Suprapubic skin (tissue), 4 donors: ENCODE measurements around the gene MRPL54. TPM values are rescaled to one million over a fixed set of nuclear protein-coding genes. Genes with fewer than 3 reads are reported as not detected.
A peak's percentile ranks its signal among the peaks of the same experiment; 100 is the strongest.

Experiments used
- DNase-seq, 2 donors: peaks; one replicate each; pipeline ENCODE4 v3.0.0-alpha.2; 2019; ENCODE audit warnings: low spot score in 2 of 2
- H3K27ac ChIP-seq: fragments of 200-600 bp; sonication (generic); one replicate; pipeline ENCODE4 v1.5.1; 2019
- H3K27me3 ChIP-seq: fragments of 200-600 bp; sonication (generic); one replicate; pipeline ENCODE4 v1.5.1; 2019
- H3K36me3 ChIP-seq: fragments of 200-600 bp; sonication (generic); one replicate; pipeline ENCODE4 v1.5.1; 2019
- H3K4me1 ChIP-seq: fragments of 200-600 bp; sonication (generic); one replicate; pipeline ENCODE4 v1.5.1; 2019
- H3K4me3 ChIP-seq: fragments of 200-600 bp; sonication (generic); one replicate; pipeline ENCODE4 v1.5.1; 2019; ENCODE audit warnings: mild to moderate bottlenecking
- H3K9me3 ChIP-seq: fragments of 200-600 bp; sonication (generic); one replicate; pipeline ENCODE4 v1.5.1; 2019
- EP300 ChIP-seq: sonication (generic); formaldehyde crosslinking; IDR thresholded peaks from one replicate; pipeline ENCODE4 v1.6.1; 2017; ENCODE audit warnings: antibody characterized with exemption
- POLR2A ChIP-seq, 2 donors: fragments of 450-650 bp; IDR thresholded peaks; one replicate each; pipeline ENCODE4 v1.6.1; 2017; ENCODE audit warnings: antibody characterized with exemption in 2 of 2, mild to moderate bottlenecking in 2 of 2, moderate library complexity in 2 of 2
- POLR2AphosphoS5 ChIP-seq, 3 donors: sonication (generic); formaldehyde crosslinking; IDR thresholded peaks; one replicate each; pipeline ENCODE4 v1.6.1; 2017; ENCODE audit warnings: antibody characterized with exemption in 3 of 3
- WGBS: methylation state at CpG from one replicate; pipeline ENCODE4 v1.1.5; 2018; 5-methylcytosine and 5-hydroxymethylcytosine counted together
- total RNA-seq, 4 donors: library from RNA; depleted of rRNA; stranded (reverse); fragments of >200 nt; gene quantifications; one replicate each; pipeline ENCODE4 v1.1.0, GENCODE V29; 2016
- TF ChIP-seq, protein P1 (sequence below), 2 donors: fragments of 200-600 bp in 1 of 2; fragments of 450-650 bp in 1 of 2; sonication (generic) in 1 of 2; IDR thresholded peaks; one replicate each; pipeline ENCODE4 v1.5.1; 2016 to 2019; ENCODE audit warnings: antibody characterized with exemption in 2 of 2, mild to moderate bottlenecking in 1 of 2, moderate library complexity in 1 of 2

Gene MRPL54
- total RNA-seq, 4 donors from 2014 or later = 41.5 to 92.6 (median 63.7) TPM

DNA sequence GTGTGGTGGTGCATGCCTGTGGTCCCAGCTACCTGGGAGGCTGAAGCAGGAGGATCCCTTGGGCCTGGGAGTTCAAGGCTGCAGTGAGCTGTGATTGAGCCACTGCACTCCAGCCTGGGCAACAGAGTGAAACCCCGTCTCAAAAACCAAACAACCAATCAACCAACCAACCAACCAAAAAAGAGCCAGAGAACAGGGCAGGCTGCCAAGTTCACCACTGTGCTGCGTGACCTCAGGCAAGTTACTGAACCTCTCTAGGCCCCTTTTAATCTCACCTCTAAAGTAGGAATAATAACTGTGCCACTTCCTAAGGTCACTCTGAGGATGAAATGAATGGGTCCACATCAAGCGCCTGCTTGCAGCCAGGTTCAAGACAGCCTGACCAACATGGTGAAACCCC lies 37.4 kb upstream of the MRPL54 start:
- Histone ChIP-seq H3K9me3 (no peaks in the 10 kb centered on the region), H3K4me3 (no peak overlapping the region), H3K27me3 (peaks cover 56% of the 10 kb centered on the region), H3K4me1 (peaks cover 23% of the 10 kb centered on the region), H3K36me3 (no peaks in the 10 kb centered on the region), H3K27ac (no peak overlapping the region)
- no peak for TF ChIP-seq EP300
- TF ChIP-seq POLR2AphosphoS5 (IDR thresholded peaks at IDR 0.05) = no peak
- TF ChIP-seq POLR2A (IDR thresholded peaks at IDR 0.05) = no peak
- TF ChIP-seq, protein P1, sequence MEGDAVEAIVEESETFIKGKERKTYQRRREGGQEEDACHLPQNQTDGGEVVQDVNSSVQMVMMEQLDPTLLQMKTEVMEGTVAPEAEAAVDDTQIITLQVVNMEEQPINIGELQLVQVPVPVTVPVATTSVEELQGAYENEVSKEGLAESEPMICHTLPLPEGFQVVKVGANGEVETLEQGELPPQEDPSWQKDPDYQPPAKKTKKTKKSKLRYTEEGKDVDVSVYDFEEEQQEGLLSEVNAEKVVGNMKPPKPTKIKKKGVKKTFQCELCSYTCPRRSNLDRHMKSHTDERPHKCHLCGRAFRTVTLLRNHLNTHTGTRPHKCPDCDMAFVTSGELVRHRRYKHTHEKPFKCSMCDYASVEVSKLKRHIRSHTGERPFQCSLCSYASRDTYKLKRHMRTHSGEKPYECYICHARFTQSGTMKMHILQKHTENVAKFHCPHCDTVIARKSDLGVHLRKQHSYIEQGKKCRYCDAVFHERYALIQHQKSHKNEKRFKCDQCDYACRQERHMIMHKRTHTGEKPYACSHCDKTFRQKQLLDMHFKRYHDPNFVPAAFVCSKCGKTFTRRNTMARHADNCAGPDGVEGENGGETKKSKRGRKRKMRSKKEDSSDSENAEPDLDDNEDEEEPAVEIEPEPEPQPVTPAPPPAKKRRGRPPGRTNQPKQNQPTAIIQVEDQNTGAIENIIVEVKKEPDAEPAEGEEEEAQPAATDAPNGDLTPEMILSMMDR (IDR thresholded peaks at IDR 0.05) = no peak
- DNase-seq = no peak
- 53% methylated on average over 2 of the region's 3 CpGs for WGBS

DNA sequence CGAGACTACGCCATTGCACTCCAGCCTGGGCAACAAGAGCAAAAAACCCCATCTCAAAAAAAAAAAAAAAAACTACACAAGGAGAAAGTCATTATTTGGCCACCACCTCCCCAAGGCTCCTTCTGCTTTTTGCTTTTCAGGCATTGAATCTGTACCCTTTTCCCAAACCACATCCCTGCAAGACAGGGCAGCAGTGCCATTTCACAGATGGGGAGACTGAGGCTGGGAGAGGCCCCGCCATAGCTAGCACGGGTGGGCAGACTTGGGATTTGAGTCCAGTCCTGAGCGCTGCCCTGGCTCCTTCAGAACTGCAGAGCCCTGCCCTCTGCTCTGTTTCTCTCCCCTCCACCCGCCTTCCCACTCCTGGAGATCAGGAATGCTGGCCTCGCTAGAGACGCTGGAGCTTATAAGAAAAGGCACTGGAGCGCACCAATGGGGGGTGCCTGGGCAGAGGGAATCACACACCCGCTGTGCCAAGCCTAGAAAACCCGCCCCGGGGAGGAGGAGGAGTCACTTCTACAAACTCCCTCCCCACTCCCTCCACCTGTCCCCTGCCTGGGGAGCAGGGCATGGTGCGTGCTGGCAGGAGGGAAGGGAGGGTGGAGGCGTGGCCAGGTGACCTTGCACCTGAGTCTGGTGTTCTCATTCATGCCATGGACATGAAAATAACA lies 36.7 kb upstream of the MRPL54 start:
- peak in 1 of 2 donors; percentile 67 for DNase-seq
- Histone ChIP-seq H3K4me1 (peaks cover 20% of the 10 kb centered on the region), H3K9me3 (no peaks in the 10 kb centered on the region), H3K27ac (no peak overlapping the region), H3K36me3 (no peaks in the 10 kb centered on the region), H3K27me3 (peaks cover 49% of the 10 kb centered on the region), H3K4me3 (no peak overlapping the region)
- WGBS = 50% methylated on average over 9 of the region's 14 CpGs
- no peak for TF ChIP-seq POLR2AphosphoS5 (IDR thresholded peaks at IDR 0.05)
- TF ChIP-seq EP300 = no peak
- TF ChIP-seq, protein P1 (IDR thresholded peaks at IDR 0.05) = no peak
- no peak for TF ChIP-seq POLR2A (IDR thresholded peaks at IDR 0.05)

DNA sequence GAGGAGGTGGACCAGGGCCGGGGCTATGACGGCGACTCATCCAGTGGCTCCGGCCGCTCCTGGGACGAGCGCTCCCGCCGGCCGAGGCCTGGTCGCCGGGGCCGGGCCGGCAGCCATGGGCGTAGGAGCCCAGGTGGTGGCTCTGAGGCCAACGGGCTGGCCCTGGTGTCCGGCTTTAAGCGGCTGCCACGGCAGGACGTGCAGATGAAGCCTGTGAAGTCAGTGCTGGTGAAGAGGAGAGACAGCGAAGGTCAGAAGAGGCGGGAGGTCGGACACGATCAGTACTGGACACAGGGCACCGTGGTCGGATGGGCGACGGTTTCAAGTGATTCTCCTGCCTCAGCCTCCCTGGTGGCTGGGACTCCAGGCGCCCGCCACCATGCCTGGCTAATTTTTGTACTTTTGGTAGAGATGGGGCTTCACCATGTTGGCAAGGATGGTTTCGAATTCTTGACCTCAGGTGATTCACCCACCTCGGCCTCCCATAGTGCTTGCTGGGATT lies 32.0 kb upstream of the MRPL54 start:
- DNase-seq = no peak
- no peak overlapping the region for H3K27ac ChIP-seq
- H3K9me3 ChIP-seq = no peaks in the 10 kb centered on the region
- no peaks in the 10 kb centered on the region for H3K4me1 ChIP-seq
- 92% methylated on average over 16 of the region's 32 CpGs for WGBS
- peaks cover 14% of the 10 kb centered on the region for H3K27me3 ChIP-seq
- H3K4me3 ChIP-seq = no peak overlapping the region
- H3K36me3 ChIP-seq = no peaks in the 10 kb centered on the region
- TF ChIP-seq POLR2AphosphoS5 (IDR thresholded peaks at IDR 0.05) (no peak), POLR2A (IDR thresholded peaks at IDR 0.05) (no peak), EP300 (no peak)
- TF ChIP-seq, protein P1 (IDR thresholded peaks at IDR 0.05) = no peak

DNA sequence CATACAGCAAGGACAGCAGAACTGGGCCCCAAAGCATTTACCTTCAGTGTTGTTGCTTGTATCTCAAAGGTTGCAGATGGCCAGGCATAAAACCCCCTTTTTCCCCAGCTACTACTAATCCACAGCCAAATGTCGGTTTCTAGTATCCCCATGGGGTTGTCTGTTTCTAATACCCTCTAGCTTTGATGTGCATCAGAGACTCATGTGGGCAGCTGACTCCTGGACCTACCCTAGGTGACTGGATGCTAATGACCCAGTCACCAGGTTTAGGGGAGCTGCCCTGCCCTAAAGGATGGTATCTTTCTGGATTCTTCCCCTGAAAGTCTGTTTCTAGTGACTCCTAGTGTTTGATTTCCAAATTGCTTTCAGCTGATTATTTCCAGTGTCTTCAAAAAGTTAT lies 30.4 kb upstream of the MRPL54 start:
- no peaks in the 10 kb centered on the region for H3K4me1 ChIP-seq
- no peak overlapping the region for H3K27ac ChIP-seq
- no peak overlapping the region for H3K4me3 ChIP-seq
- no peaks in the 10 kb centered on the region for H3K9me3 ChIP-seq
- no peak for DNase-seq
- WGBS = 82% methylated on average over 1 of the region's 1 CpG
- TF ChIP-seq EP300 (no peak), POLR2A (IDR thresholded peaks at IDR 0.05) (no peak), POLR2AphosphoS5 (IDR thresholded peaks at IDR 0.05) (no peak)
- TF ChIP-seq, protein P1 (IDR thresholded peaks at IDR 0.05) = no peak
- no peaks in the 10 kb centered on the region for H3K36me3 ChIP-seq
- peaks cover 8% of the 10 kb centered on the region for H3K27me3 ChIP-seq

DNA sequence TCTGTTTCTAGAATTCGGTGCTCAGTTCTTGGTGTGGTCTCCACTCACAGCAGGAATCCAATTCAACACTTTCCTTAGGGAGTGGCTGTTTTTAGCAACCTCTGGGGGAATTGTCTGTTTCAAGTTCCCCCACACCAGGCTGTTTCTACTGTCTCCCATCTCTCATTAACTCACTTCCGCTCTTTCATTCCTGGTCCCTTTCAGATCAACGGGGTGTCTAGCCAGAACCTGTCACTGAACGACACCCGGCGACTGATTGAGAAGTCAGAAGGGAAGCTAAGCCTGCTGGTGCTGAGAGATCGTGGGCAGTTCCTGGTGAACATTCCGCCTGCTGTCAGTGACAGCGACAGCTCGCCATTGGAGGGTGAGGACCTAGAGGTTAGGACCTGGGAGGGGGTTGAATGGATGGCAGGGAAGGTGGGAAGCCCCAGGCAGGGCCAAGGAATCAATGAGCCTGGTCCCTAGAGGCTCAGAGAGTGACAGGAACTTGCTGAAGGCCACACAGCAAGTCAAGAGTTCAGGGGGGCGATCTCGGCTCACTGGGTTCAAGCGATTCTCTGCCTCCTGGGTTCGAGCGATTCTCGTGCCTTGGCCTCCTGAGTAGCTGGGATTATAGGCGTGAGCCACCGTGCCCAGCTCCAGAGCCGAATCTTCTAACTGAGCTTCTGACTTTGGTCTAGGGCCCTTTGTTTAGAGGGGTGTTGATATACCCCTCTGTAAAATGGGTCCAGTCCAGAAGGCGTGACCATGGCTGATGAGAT lies 28.8 kb upstream of the MRPL54 start:
- Histone ChIP-seq H3K36me3 (no peaks in the 10 kb centered on the region), H3K4me3 (no peak overlapping the region), H3K9me3 (no peaks in the 10 kb centered on the region), H3K27me3 (peaks cover 8% of the 10 kb centered on the region), H3K4me1 (no peaks in the 10 kb centered on the region), H3K27ac (no peak overlapping the region)
- 57% methylated on average over 11 of the region's 20 CpGs for WGBS
- TF ChIP-seq POLR2AphosphoS5 (IDR thresholded peaks at IDR 0.05) (no peak), POLR2A (IDR thresholded peaks at IDR 0.05) (no peak), EP300 (no peak)
- TF ChIP-seq, protein P1 (IDR thresholded peaks at IDR 0.05) = no peak
- DNase-seq = no peak
